Endothelial cell of umbilical vein (primary cell): Measurements from ENCODE around the gene MTCL1. TPM values are rescaled to one million over a fixed set of nuclear protein-coding genes. Genes with fewer than 3 reads are reported as not detected.

Experiments
- BruUV-seq: library from RNA; stranded (reverse); fragments of 400-500 nt; replicated peaks from 2 replicates; lab custom pipeline; 2021; lab: Mats Ljungman, UMichigan
- CTCF ChIA-PET: fragments of 300-600, 350-600 bp; sonication (Branson Sonifier 250); formaldehyde crosslinking; loops from one replicate; lab custom pipeline; 2021; ENCODE audit warnings: antibody characterized with exemption, inconsistent platforms; lab: Charles Lee
- POLR2A ChIA-PET: fragments of 300-600, 350-600 bp; sonication (Branson Sonifier 250); formaldehyde crosslinking; loops from one replicate; lab custom pipeline; 2021; ENCODE audit warnings: antibody characterized with exemption, inconsistent platforms; lab: Charles Lee
- DNase-seq: peaks from one replicate; pipeline ENCODE4 v3.0.0-alpha.2; 2011; ENCODE audit warnings: low read depth, low spot score
- FAIRE-seq: peaks from 2 replicates; lab custom pipeline; 2011; peaks lifted over from hg19 to GRCh38; lab: Jason Lieb, UNC
- H2AFZ ChIP-seq: 2 replicates; pipeline ENCODE4 v1.6.0; 2012; ENCODE audit warnings: low read depth, low read length, control low read depth, inconsistent platforms
- H3K27ac ChIP-seq: 2 replicates; pipeline ENCODE4 v1.5.1; 2011; ENCODE audit warnings: low read depth, mild to moderate bottlenecking, control low read depth, low read length, moderate library complexity; ENCODE audit not compliant: insufficient read depth
- H3K27me3 ChIP-seq, 2 experiments: 2 replicates each; pipeline versions ENCODE4 v1.6.0 to v1.6.1; 2011; ENCODE audit warnings: low read length in 2 of 2, mixed read lengths in 1 of 2; ENCODE audit not compliant: control insufficient read depth in 2 of 2, insufficient read depth in 2 of 2
- H3K36me3 ChIP-seq, 2 experiments: 2 replicates in 1 of 2; 3 replicates in 1 of 2; pipeline ENCODE4 v1.5.1; 2011; ENCODE audit warnings: low read length in 2 of 2, mild to moderate bottlenecking in 1 of 2, moderate library complexity in 1 of 2; ENCODE audit not compliant: control insufficient read depth in 2 of 2, insufficient read depth in 2 of 2; ENCODE audit errors: extremely low read depth in 1 of 2
- H3K4me1 ChIP-seq: 3 replicates; pipeline ENCODE4 v1.5.1; 2011; ENCODE audit warnings: mild to moderate bottlenecking, low read length; ENCODE audit not compliant: control insufficient read depth, insufficient read depth; ENCODE audit errors: extremely low read depth
- H3K4me2 ChIP-seq: 2 replicates; pipeline ENCODE4 v1.6.1; 2011; ENCODE audit warnings: low read length, control low read depth, mixed read lengths; ENCODE audit not compliant: insufficient read depth
- H3K4me3 ChIP-seq, 3 experiments: fragments of 200-600 bp in 1 of 3; sonication (generic), shearing (Covaris generic) in 1 of 3; replicated peaks in 1 of 3; 2 replicates each; pipeline ENCODE4 v1.5.1; 2011 to 2016; ENCODE audit warnings: control low read depth in 3 of 3, low read length in 3 of 3, mild to moderate bottlenecking in 2 of 3, inconsistent platforms in 1 of 3, low read depth in 1 of 3, moderate library complexity in 1 of 3; ENCODE audit not compliant: insufficient read depth in 1 of 3
- H3K79me2 ChIP-seq: 2 replicates; pipeline ENCODE4 v1.6.0; 2012; ENCODE audit warnings: low read length, inconsistent platforms; ENCODE audit not compliant: control insufficient read depth, insufficient read depth
- H3K9ac ChIP-seq: replicated peaks from 2 replicates; pipeline ENCODE3; 2011; ENCODE audit warnings: low read length, control low read depth; ENCODE audit not compliant: insufficient read depth; ENCODE audit errors: extremely low read depth
- H3K9me1 ChIP-seq: replicated peaks from 3 replicates; pipeline ENCODE4 v1.6.0; 2011; ENCODE audit warnings: mild to moderate bottlenecking, low read length; ENCODE audit not compliant: control insufficient read depth, insufficient read depth; ENCODE audit errors: extremely low read depth
- H3K9me3 ChIP-seq: replicated peaks from 2 replicates; pipeline ENCODE4 v1.5.1; 2012; ENCODE audit warnings: low read length, inconsistent platforms; ENCODE audit not compliant: control insufficient read depth, insufficient read depth
- H4K20me1 ChIP-seq: replicated peaks from 2 replicates; pipeline ENCODE3; 2011; ENCODE audit warnings: mild to moderate bottlenecking, low read length; ENCODE audit not compliant: control insufficient read depth, insufficient read depth; ENCODE audit errors: extremely low read depth
- CTCF ChIP-seq, 2 donors: IDR thresholded peaks; 1 replicate in 1 of 2; 2 replicates in 1 of 2; pipeline ENCODE4 v1.5.1; 2011; ENCODE audit warnings: low read length in 2 of 2, mild to moderate bottlenecking in 2 of 2, moderate library complexity in 2 of 2, control low read depth in 1 of 2, inconsistent platforms in 1 of 2, low read depth in 1 of 2; ENCODE audit not compliant: insufficient read depth in 1 of 2; ENCODE audit errors: extremely low read depth in 1 of 2
- EZH2 ChIP-seq: IDR thresholded peaks from 2 replicates; pipeline ENCODE4 v1.6.1; 2012; ENCODE audit warnings: borderline replicate concordance, low read depth, mild to moderate bottlenecking, moderate library complexity, low read length, inconsistent platforms; ENCODE audit not compliant: severe bottlenecking
- FOS ChIP-seq: IDR thresholded peaks from 2 replicates; pipeline ENCODE4 v1.6.1; 2011; ENCODE audit warnings: mild to moderate bottlenecking, low read length, moderate library complexity, borderline replicate concordance; ENCODE audit not compliant: insufficient read depth
- GATA2 ChIP-seq: IDR thresholded peaks from 2 replicates; pipeline ENCODE4 v1.7.0; 2011; ENCODE audit warnings: low read depth, mild to moderate bottlenecking, moderate library complexity, mixed read lengths, low read length; ENCODE audit not compliant: insufficient read length, insufficient read depth
- JUN ChIP-seq: IDR thresholded peaks from 2 replicates; pipeline ENCODE4 v1.6.1; 2011; ENCODE audit warnings: borderline replicate concordance, low read depth; ENCODE audit not compliant: insufficient read length, insufficient read depth
- MYC ChIP-seq: IDR thresholded peaks from one replicate; pipeline ENCODE4 v1.6.1; 2011; ENCODE audit warnings: mild to moderate bottlenecking, low read depth, low read length
- POLR2A ChIP-seq: IDR thresholded peaks from 2 replicates; pipeline ENCODE4 v1.6.1; 2012; ENCODE audit warnings: low read depth, mild to moderate bottlenecking, control low read depth, low read length
- POLR2AphosphoS5 ChIP-seq: IDR thresholded peaks from 2 replicates; pipeline ENCODE4 v1.6.1; 2012; ENCODE audit warnings: low read depth, mild to moderate bottlenecking, control low read depth, low read length, moderate library complexity; ENCODE audit not compliant: insufficient read depth
- dilution Hi-C: fragments of 300-500 bp; cut with MboI; formaldehyde crosslinking; loops from one replicate; pipeline ENCODE4 v1.15.0; 2019; ENCODE audit warnings: low sequenced_read_pairs; ENCODE audit not compliant: extremely low pct_ligation_motif_present
- intact Hi-C: fragments of 100-400 bp; cut with micrococcal nuclease; formaldehyde crosslinking; loops from one replicate; pipeline ENCODE4 v1.10.0; 2022
- polyA plus RNA-seq, 4 experiments: library from polyadenylated mRNA; depleted of rRNA in 3 of 4; stranded (reverse) in 3 of 4; unstranded in 1 of 4; fragments of >200 nt; gene quantifications; 2 replicates each; pipeline versions ENCODE4 v1.2.1 to v1.2.3, GENCODE V29; 2011 to 2012; ENCODE audit warnings: missing spikeins in 1 of 4
- total RNA-seq: library from RNA; stranded (reverse); gene quantifications from 2 replicates; pipeline ENCODE4 v1.2.3, GENCODE V29; 2021
- TF ChIP-seq, protein P1 (sequence below): IDR thresholded peaks from 2 replicates; pipeline ENCODE4 v1.6.1; 2011; ENCODE audit not compliant: insufficient read depth, insufficient read length

Gene MTCL1
- total and polyA plus RNA-seq, 2 donors (not counting 3 experiments of a cell fraction or from before 2014, with no cell fraction given) = 11.9 to 75.7 TPM

- Histone ChIP-seq H2AFZ (no peak overlapping the region), H3K9me3 (no peaks in the 10 kb centered on the region), H3K79me2 (no peaks in the 10 kb centered on the region), H3K4me2 (no peak overlapping the region), H3K4me1 (peaks cover 11% of the 10 kb centered on the region), H3K27ac (no peak overlapping the region), H3K4me3 (no peak overlapping the region), H3K9ac (no peak overlapping the region), H4K20me1 (no peaks in the 10 kb centered on the region), H3K36me3 (peaks cover 4 to 6% of the 10 kb centered on the region in 2 experiments), H3K9me1 (no peaks in the 10 kb centered on the region), H3K27me3 (no peaks in the 10 kb centered on the region)
- POLR2A ChIA-PET = no interaction called here
- no peak for TF ChIP-seq MYC
- TF ChIP-seq POLR2AphosphoS5 = no peak
- no peak for TF ChIP-seq POLR2A
- no peak for TF ChIP-seq EZH2
- TF ChIP-seq GATA2 = no peak
- no peak for TF ChIP-seq JUN
- no peak for TF ChIP-seq FOS
- TF ChIP-seq CTCF (IDR thresholded peaks at IDR 0.05; ENCODE audit: extremely low read depth in 1 of 2, insufficient read depth in 1 of 2, low read depth in 1 of 2, low read length in 2 of 2) = no peak
- TF ChIP-seq, protein P1, sequence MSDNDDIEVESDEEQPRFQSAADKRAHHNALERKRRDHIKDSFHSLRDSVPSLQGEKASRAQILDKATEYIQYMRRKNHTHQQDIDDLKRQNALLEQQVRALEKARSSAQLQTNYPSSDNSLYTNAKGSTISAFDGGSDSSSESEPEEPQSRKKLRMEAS = no peak
- CTCF ChIA-PET = interaction anchor here (1.5 kb wide), 1 partner anchor 84 kb away, joined by 6 read pairs; no protein-coding TSS in a partner anchor
- no TSS peak for BruUV-seq
- dilution Hi-C loops (no loop called here), intact Hi-C loops (no loop called here)
- FAIRE-seq = peak; percentile 4
- peak; percentile 11 for DNase-seq
These were observed 74.9 kb downstream of the MTCL1 start for GRCh38 chr18:8780227-8780626.
